NB4 (cell line): ENCODE data around the gene MAPK1.
A peak's percentile ranks its signal among the peaks of the same experiment; 100 is the strongest.
"Not testable (repeated sequence)": the region's sequence is repeated elsewhere in the genome, so short reads cannot be mapped to it uniquely, and the experiment has no call there.

Experiments used
- DNase-seq: peaks from one replicate; pipeline ENCODE4 v3.0.0; 2010; ENCODE audit warnings: low read depth
- H3K4me3 ChIP-seq: one replicate; pipeline ENCODE4 v1.5.1; 2011; ENCODE audit warnings: mild to moderate bottlenecking, low read depth, low read length, moderate library complexity
- CTCF ChIP-seq: IDR thresholded peaks from one replicate; pipeline ENCODE4 v1.5.1; 2012; ENCODE audit warnings: low read depth, low read length
- MAX ChIP-seq: IDR thresholded peaks from 2 replicates; pipeline ENCODE4 v1.6.1; 2011; ENCODE audit warnings: low read depth, low read length
- MYC ChIP-seq: IDR thresholded peaks from 2 replicates; pipeline ENCODE4 v1.6.1; 2011; ENCODE audit warnings: low read depth, low read length
- POLR2A ChIP-seq: IDR thresholded peaks from 2 replicates; pipeline ENCODE4 v1.6.1; 2011; ENCODE audit warnings: mild to moderate bottlenecking; ENCODE audit not compliant: insufficient read length; ENCODE audit errors: extremely low read depth

Gene MAPK1

GRCh38 chr22:21867528-21868266, at the start of gene MAPK1:
Gene MAPK1 (minus strand): TSS chr22:21867645. CDS start chr22:21867440, 205 bp downstream.
- DNase-seq = peak; percentile 95
- peak; percentile 12 for TF ChIP-seq CTCF
- peak; percentile 80 for TF ChIP-seq MAX
- peak; percentile 50 for TF ChIP-seq POLR2A
- TF ChIP-seq MYC = peak; percentile 33; the same call in 1 of the 2 replicates
- H3K4me3 ChIP-seq = peak within 1 kb of the TSS; percentile 91

- no peak for TF ChIP-seq POLR2A
- TF ChIP-seq CTCF = no peak
- no peak for DNase-seq
- H3K4me3 ChIP-seq = no peak overlapping the region
Observed at GRCh38 chr22:21916309-21916918, 49.0 kb upstream of the MAPK1 start.

- no peak for DNase-seq
- H3K4me3 ChIP-seq = no peak overlapping the region
- TF ChIP-seq POLR2A = no peak
- no peak for TF ChIP-seq CTCF
- no peak for TF ChIP-seq MAX
Observed at GRCh38 chr22:21915624-21916308, 48.3 kb upstream of the MAPK1 start.

- not testable (repeated sequence) for H3K4me3 ChIP-seq, DNase-seq
Observed at GRCh38 chr22:21914033-21914642, 46.7 kb upstream of the MAPK1 start.

GRCh38 chr22:21910367-21910766, 42.9 kb upstream of the MAPK1 start:
- not testable (repeated sequence) for DNase-seq

GRCh38 chr22:21909871-21910270, 42.4 kb upstream of the MAPK1 start:
- TF ChIP-seq CTCF (no peak), POLR2A (no peak), MYC (no peak), MAX (no peak)
- no peak overlapping the region for H3K4me3 ChIP-seq
- DNase-seq = no peak

More at GRCh38 chr22:21910367-21910766, 42.9 kb upstream of the MAPK1 start:
- not testable (repeated sequence) for H3K4me3 ChIP-seq
